Endothelial cell (in vitro differentiated cells): ENCODE results near the gene OGT. TPM values are rescaled to one million over a fixed set of nuclear protein-coding genes. Genes with fewer than 3 reads are reported as not detected.
"Not testable (repeated sequence)": the region's sequence is repeated elsewhere in the genome, so short reads cannot be mapped to it uniquely, and the experiment has no call there.

Source experiments
- DNase-seq: peaks from one replicate; pipeline ENCODE4 v3.0.0; 2021; ENCODE audit warnings: low spot score
- H3K27ac Mint-ChIP-seq: one replicate; pipeline ENCODE4 v1.8.0; 2021; ENCODE audit warnings: mixed read lengths, inconsistent platforms; ENCODE audit not compliant: unreplicated experiment
- H3K27me3 Mint-ChIP-seq: one replicate; pipeline ENCODE4 v1.8.0; 2021; ENCODE audit warnings: mild to moderate bottlenecking, moderate library complexity, mixed read lengths, inconsistent platforms; ENCODE audit not compliant: unreplicated experiment
- H3K36me3 Mint-ChIP-seq: one replicate; pipeline ENCODE4 v1.8.0; 2021; ENCODE audit warnings: mild to moderate bottlenecking, low read depth, mixed read lengths, inconsistent platforms; ENCODE audit not compliant: unreplicated experiment
- H3K4me1 Mint-ChIP-seq: one replicate; pipeline ENCODE4 v1.8.0; 2021; ENCODE audit warnings: mild to moderate bottlenecking, mixed read lengths, inconsistent platforms; ENCODE audit not compliant: unreplicated experiment
- H3K4me3 Mint-ChIP-seq: one replicate; pipeline ENCODE4 v1.8.0; 2021; ENCODE audit warnings: mild to moderate bottlenecking, mixed read lengths, inconsistent platforms; ENCODE audit not compliant: unreplicated experiment
- H3K9me3 Mint-ChIP-seq: one replicate; pipeline ENCODE4 v1.8.0; 2021; ENCODE audit warnings: mixed read lengths, inconsistent platforms; ENCODE audit not compliant: unreplicated experiment
- total RNA-seq: library from RNA; stranded (reverse); fragmentation: NEBNext Ultra II Directional; extraction: Animal tissue kit (Norgen Biotek cat#: 25700); gene quantifications from one replicate; pipeline ENCODE4 v1.2.1, GENCODE V29; 2021; ENCODE audit not compliant: unreplicated experiment
- TF ChIP-seq, protein P1 (sequence below): fragments of 200-600 bp; sonication (generic); IDR thresholded peaks from one replicate; pipeline ENCODE4 v1.5.0; 2021; ENCODE audit warnings: antibody characterized with exemption; ENCODE audit not compliant: unreplicated experiment

Gene OGT
- total RNA-seq, 1 donor from 2014 or later: 139 TPM

DNA sequence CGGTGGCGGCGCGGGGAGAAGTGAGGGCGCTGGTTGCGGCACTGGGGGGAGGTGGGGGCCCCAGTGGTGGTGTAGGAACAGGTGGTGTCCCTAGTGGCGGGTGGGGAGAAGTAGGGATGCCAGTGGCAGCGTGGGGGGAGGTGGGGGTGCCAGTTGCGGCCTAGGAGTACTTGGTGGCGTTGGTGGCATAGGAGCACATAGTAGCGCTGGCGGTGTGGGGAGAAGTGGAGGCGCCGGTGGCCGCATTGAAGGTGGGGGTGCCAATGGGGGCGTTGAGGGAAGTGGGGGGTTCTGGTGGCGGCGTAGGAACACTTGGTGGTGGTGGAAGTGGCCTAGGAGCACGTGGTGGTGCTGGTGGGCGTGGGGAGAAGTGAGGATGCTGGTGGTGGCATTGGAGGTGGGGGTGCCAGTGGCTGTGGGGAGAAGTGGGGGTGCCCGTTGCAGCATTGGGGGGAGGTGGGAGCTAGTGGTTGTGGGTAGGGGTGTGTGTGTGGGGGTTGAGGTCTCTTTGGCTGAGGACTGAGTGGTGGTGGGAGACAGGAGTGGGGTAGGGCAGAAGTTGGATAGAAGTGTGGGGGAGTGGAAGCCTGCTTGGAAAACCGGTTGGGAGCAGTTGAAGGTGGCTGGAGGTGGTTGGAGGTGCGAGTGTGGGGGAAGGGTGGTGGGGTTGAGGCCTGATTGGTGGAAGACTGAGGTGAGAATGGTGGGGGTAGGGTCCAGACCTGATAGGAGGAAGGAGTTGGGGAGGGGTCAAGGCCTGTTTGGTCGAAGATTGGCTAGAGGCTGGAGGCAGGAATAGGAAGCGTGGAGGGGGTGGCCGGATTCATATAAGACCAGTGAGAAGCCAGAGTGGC, 46.5 kb downstream of the OGT start:
- no peaks in the 10 kb centered on the region for H3K27me3 Mint-ChIP-seq
- no peak overlapping the region for H3K4me3 Mint-ChIP-seq
- H3K4me1 Mint-ChIP-seq: no peaks in the 10 kb centered on the region
- no peak overlapping the region for H3K27ac Mint-ChIP-seq
- DNase-seq: no peak
- TF ChIP-seq, protein P1, sequence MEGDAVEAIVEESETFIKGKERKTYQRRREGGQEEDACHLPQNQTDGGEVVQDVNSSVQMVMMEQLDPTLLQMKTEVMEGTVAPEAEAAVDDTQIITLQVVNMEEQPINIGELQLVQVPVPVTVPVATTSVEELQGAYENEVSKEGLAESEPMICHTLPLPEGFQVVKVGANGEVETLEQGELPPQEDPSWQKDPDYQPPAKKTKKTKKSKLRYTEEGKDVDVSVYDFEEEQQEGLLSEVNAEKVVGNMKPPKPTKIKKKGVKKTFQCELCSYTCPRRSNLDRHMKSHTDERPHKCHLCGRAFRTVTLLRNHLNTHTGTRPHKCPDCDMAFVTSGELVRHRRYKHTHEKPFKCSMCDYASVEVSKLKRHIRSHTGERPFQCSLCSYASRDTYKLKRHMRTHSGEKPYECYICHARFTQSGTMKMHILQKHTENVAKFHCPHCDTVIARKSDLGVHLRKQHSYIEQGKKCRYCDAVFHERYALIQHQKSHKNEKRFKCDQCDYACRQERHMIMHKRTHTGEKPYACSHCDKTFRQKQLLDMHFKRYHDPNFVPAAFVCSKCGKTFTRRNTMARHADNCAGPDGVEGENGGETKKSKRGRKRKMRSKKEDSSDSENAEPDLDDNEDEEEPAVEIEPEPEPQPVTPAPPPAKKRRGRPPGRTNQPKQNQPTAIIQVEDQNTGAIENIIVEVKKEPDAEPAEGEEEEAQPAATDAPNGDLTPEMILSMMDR: no peak
- no peaks in the 10 kb centered on the region for H3K9me3 Mint-ChIP-seq
- H3K36me3 Mint-ChIP-seq: peaks cover 7% of the 10 kb centered on the region

GRCh38 chrX:71579990-71580380, 47.1 kb downstream of the OGT start:
- Mint-ChIP-seq H3K27ac (no peak overlapping the region), H3K36me3 (peaks cover 3% of the 10 kb centered on the region), H3K4me3 (no peak overlapping the region), H3K9me3 (no peaks in the 10 kb centered on the region), H3K27me3 (no peaks in the 10 kb centered on the region), H3K4me1 (no peaks in the 10 kb centered on the region)
- DNase-seq: no peak
- TF ChIP-seq, protein P1: no peak

DNA sequence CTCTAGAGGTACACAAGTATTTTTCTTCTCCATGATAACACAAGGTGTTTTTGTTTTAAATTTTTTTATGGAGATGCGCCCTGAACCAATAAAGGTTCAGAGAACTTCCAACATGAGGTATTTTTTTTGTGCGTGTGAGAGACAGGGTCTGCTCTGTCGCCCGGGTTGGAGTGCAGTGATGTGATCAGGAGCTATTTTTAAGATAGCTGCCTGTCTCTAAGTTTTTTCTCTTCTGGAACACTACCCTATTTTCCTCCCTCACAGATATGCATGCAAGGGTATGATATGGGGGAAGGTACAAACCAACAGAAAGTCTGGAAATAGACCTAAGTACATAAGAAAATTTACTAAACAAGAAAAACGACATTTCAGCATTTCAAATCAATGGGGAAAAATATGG, 48.3 kb downstream of the OGT start:
- no peak overlapping the region for H3K27ac Mint-ChIP-seq
- DNase-seq: no peak
- H3K4me3 Mint-ChIP-seq: no peak overlapping the region
- no peaks in the 10 kb centered on the region for H3K9me3 Mint-ChIP-seq
- TF ChIP-seq, protein P1: no peak
- H3K36me3 Mint-ChIP-seq: peaks cover 3% of the 10 kb centered on the region
- no peaks in the 10 kb centered on the region for H3K4me1 Mint-ChIP-seq
- no peaks in the 10 kb centered on the region for H3K27me3 Mint-ChIP-seq

DNA sequence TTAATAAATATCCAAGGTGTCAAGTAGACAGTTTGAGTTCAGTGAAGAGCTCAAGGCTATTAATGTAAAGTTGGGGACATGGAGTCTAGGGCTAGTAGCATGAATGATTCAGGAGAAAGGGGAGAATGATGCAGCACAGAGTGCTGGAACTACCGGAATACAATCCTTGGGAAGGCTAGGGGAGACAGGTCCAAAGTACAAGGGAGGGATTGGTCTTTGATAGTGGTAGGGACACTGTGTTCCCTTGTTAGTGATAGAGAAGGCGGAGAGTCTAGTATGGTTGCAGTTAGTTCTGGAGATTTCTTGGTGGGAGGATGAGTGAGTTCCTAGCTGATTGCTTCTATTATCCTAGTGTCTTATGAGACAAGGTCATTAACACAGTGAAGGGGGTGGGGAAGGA, 54.0 kb downstream of the OGT start:
- Mint-ChIP-seq H3K27me3 (no peaks in the 10 kb centered on the region), H3K36me3 (no peaks in the 10 kb centered on the region), H3K27ac (no peak overlapping the region), H3K4me1 (peaks cover 5% of the 10 kb centered on the region), H3K4me3 (no peak overlapping the region), H3K9me3 (no peaks in the 10 kb centered on the region)
- DNase-seq: no peak
- TF ChIP-seq, protein P1: no peak

DNA sequence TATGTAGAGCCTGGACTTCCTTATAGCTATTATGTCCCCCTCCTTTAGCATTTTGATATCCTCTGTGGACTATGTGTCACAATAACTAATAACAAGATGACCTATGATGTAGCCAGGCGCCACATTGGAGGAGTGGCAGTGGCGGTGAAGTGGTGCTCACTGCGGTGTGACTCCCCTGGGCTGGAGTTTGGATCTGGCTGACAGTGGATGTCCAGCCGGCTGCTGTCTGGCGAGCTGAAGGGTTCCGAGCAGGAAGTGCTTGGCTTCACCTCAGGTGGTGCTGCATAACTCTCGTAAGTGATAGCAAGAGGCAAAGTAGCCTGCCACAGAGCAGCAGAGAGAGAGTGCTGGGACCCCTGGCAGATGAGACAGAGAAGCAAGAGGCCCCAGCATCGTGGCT, 60.3 kb downstream of the OGT start:
- not testable (repeated sequence) for H3K27ac Mint-ChIP-seq, H3K27me3 Mint-ChIP-seq, H3K4me1 Mint-ChIP-seq, H3K4me3 Mint-ChIP-seq, H3K9me3 Mint-ChIP-seq, DNase-seq
- H3K36me3 Mint-ChIP-seq: peaks cover 12% of the 10 kb centered on the region
